Tibial nerve (tissue), 4 donors: ENCODE results near the gene SDK1. TPM values are rescaled to one million over a fixed set of nuclear protein-coding genes. Genes with fewer than 3 reads are reported as not detected.
"Not testable (repeated sequence)": the region's sequence is repeated elsewhere in the genome, so short reads cannot be mapped to it uniquely, and the experiment has no call there.

Experiments
- DNase-seq, 2 donors: peaks; one replicate each; pipeline ENCODE4 v3.0.0-alpha.2; 2019; ENCODE audit warnings: low spot score in 2 of 2
- H3K27ac ChIP-seq, 4 donors: fragments of 200-600 bp; sonication (generic) in 3 of 4; one replicate each; pipeline ENCODE4 v1.5.1; 2017 to 2019; ENCODE audit warnings: mild to moderate bottlenecking in 1 of 4
- H3K27me3 ChIP-seq, 2 donors: fragments of 200-600 bp; sonication (generic) in 1 of 2; one replicate each; pipeline versions ENCODE4 v1.5.1 to v1.6.0; 2017 to 2019
- H3K36me3 ChIP-seq, 3 donors: fragments of 200-600 bp; sonication (generic); one replicate each; pipeline ENCODE4 v1.5.1; 2018 to 2019
- H3K4me1 ChIP-seq, 4 donors: fragments of 200-600 bp; sonication (generic) in 3 of 4; one replicate each; pipeline ENCODE4 v1.5.1; 2017 to 2019
- H3K4me3 ChIP-seq, 4 donors: fragments of 200-600 bp; sonication (generic) in 3 of 4; one replicate each; pipeline ENCODE4 v1.5.1; 2017 to 2019; ENCODE audit warnings: mild to moderate bottlenecking in 1 of 4, moderate library complexity in 1 of 4
- H3K9me3 ChIP-seq, 4 donors: fragments of 200-600 bp; sonication (generic) in 3 of 4; one replicate each; pipeline ENCODE4 v1.5.1; 2017 to 2019
- CTCF ChIP-seq, 5 experiments: fragments of 200-600 bp in 3 of 5; fragments of 450-650 bp in 2 of 5; sonication (generic) in 3 of 5; IDR thresholded peaks; one replicate each; pipeline ENCODE4 v1.5.1; 2016 to 2019; ENCODE audit warnings: antibody characterized with exemption in 5 of 5, mild to moderate bottlenecking in 3 of 5, moderate library complexity in 2 of 5
- EP300 ChIP-seq, 2 donors: sonication (generic); formaldehyde crosslinking; IDR thresholded peaks; one replicate each; pipeline ENCODE4 v1.6.1; 2017; ENCODE audit warnings: antibody characterized with exemption in 2 of 2, mild to moderate bottlenecking in 1 of 2
- POLR2A ChIP-seq, 2 donors: fragments of 450-650 bp; IDR thresholded peaks; one replicate each; pipeline ENCODE4 v1.6.1; 2017; ENCODE audit warnings: antibody characterized with exemption in 2 of 2, mild to moderate bottlenecking in 2 of 2, moderate library complexity in 2 of 2
- WGBS, 2 donors: methylation state at CpG; one replicate each; pipeline ENCODE4 v1.1.5; 2018; 5-methylcytosine and 5-hydroxymethylcytosine counted together
- total RNA-seq, 4 donors: library from RNA; depleted of rRNA; stranded (reverse); fragments of >200 nt; gene quantifications; one replicate each; pipeline ENCODE4 v1.1.0, GENCODE V29; 2016

SDK1 gene
- total RNA-seq, 4 donors from 2014 or later = 8.2 to 16.2 (median 12.9) TPM

GRCh38 chr7:3705258-3705657 lies 404.2 kb downstream of the SDK1 start:
- WGBS, 2 donors = 96 to 100% methylated on average over 1 of the region's 1 CpG
- H3K4me1 ChIP-seq = no peaks in the 10 kb centered on the region
- H3K27ac ChIP-seq = no peak overlapping the region
- H3K36me3 ChIP-seq = no peaks in the 10 kb centered on the region
- H3K27me3 ChIP-seq = no peaks in the 10 kb centered on the region
- peaks cover 0 to 19% (median 4%) of the 10 kb centered on the region in 4 donors for H3K9me3 ChIP-seq
- no peak for DNase-seq
- TF ChIP-seq EP300 (IDR thresholded peaks at IDR 0.05) = no peak
- TF ChIP-seq CTCF (IDR thresholded peaks at IDR 0.05) = no peak
- TF ChIP-seq POLR2A (IDR thresholded peaks at IDR 0.05) = no peak
- no peak overlapping the region for H3K4me3 ChIP-seq

- 93 to 100% methylated on average over 2 of the region's 2 CpGs for WGBS, 2 donors
- H3K36me3 ChIP-seq, H3K4me1 ChIP-seq, H3K27me3 ChIP-seq, H3K27ac ChIP-seq, DNase-seq, H3K4me3 ChIP-seq: not testable (repeated sequence)
- H3K9me3 ChIP-seq = peaks cover 0 to 19% (median 4%) of the 10 kb centered on the region in 4 donors
Measured at GRCh38 chr7:3706091-3706490, 405.0 kb downstream of the SDK1 start.

GRCh38 chr7:3710122-3710521 lies 409.1 kb downstream of the SDK1 start:
- Histone ChIP-seq H3K4me1 (peaks cover 0 to 5% (median 0%) of the 10 kb centered on the region in 4 donors), H3K27ac (no peak overlapping the region), H3K4me3 (no peak overlapping the region), H3K27me3 (no peaks in the 10 kb centered on the region), H3K36me3 (no peaks in the 10 kb centered on the region), H3K9me3 (peaks cover 0 to 13% (median under 1%) of the 10 kb centered on the region in 4 donors)
- no peak for TF ChIP-seq EP300 (IDR thresholded peaks at IDR 0.05)
- no peak for TF ChIP-seq CTCF (IDR thresholded peaks at IDR 0.05)
- TF ChIP-seq POLR2A (IDR thresholded peaks at IDR 0.05) = no peak
- no peak for DNase-seq
- WGBS, 2 donors = 52 to 61% methylated on average over 1 of the region's 1 CpG

GRCh38 chr7:3710531-3710930 lies 409.5 kb downstream of the SDK1 start:
- Histone ChIP-seq H3K27me3 (no peaks in the 10 kb centered on the region), H3K9me3 (peaks cover 0 to 13% (median 0%) of the 10 kb centered on the region in 4 donors), H3K36me3 (no peaks in the 10 kb centered on the region), H3K27ac (no peak overlapping the region), H3K4me3 (no peak overlapping the region), H3K4me1 (peaks cover 0 to 5% (median 0%) of the 10 kb centered on the region in 4 donors)
- WGBS, 2 donors = 30 to 47% methylated on average over 5 of the region's 5 CpGs
- no peak for DNase-seq
- TF ChIP-seq CTCF (IDR thresholded peaks at IDR 0.05) (no peak), POLR2A (IDR thresholded peaks at IDR 0.05) (no peak), EP300 (IDR thresholded peaks at IDR 0.05) (no peak)

GRCh38 chr7:3712841-3713240 lies 411.8 kb downstream of the SDK1 start:
- H3K9me3 ChIP-seq = peaks cover 0 to 6% (median 0%) of the 10 kb centered on the region in 4 donors
- H3K36me3 ChIP-seq = no peaks in the 10 kb centered on the region
- DNase-seq = no peak
- TF ChIP-seq CTCF (IDR thresholded peaks at IDR 0.05) (no peak), EP300 (IDR thresholded peaks at IDR 0.05) (no peak), POLR2A (IDR thresholded peaks at IDR 0.05) (no peak)
- WGBS, 2 donors = 84 to 90% methylated on average over 6 of the region's 6 CpGs
- peaks cover 0 to 5% (median 0%) of the 10 kb centered on the region in 4 donors for H3K4me1 ChIP-seq
- no peaks in the 10 kb centered on the region for H3K27me3 ChIP-seq
- H3K4me3 ChIP-seq = no peak overlapping the region
- H3K27ac ChIP-seq = no peak overlapping the region

- H3K9me3 ChIP-seq = no peaks in the 10 kb centered on the region
- H3K27me3 ChIP-seq = no peaks in the 10 kb centered on the region
- TF ChIP-seq POLR2A (IDR thresholded peaks at IDR 0.05) (no peak), CTCF (IDR thresholded peaks at IDR 0.05) (no peak), EP300 (IDR thresholded peaks at IDR 0.05) (peak in 1 of 2 donors; percentile 9)
- H3K36me3 ChIP-seq = no peaks in the 10 kb centered on the region
- WGBS, 2 donors = 59 to 78% methylated on average over 3 of the region's 3 CpGs
- peaks cover 0 to 22% (median 4%) of the 10 kb centered on the region in 4 donors for H3K4me1 ChIP-seq
- no peak for DNase-seq
- no peak overlapping the region for H3K4me3 ChIP-seq
- H3K27ac ChIP-seq = peak overlapping the region in 1 of 4 donors; percentile 32
Measured at GRCh38 chr7:3721422-3721821, 420.4 kb downstream of the SDK1 start.
